ENCODE data around the gene OLFML2B. TPM values are rescaled to one million over a fixed set of nuclear protein-coding genes. Genes with fewer than 3 reads are reported as not detected.

The OLFML2B gene
- total and polyA plus RNA-seq, 2 of the 4 experiments (the other 2 are of a cell fraction) = 0.36 to 0.74 TPM

DNA sequence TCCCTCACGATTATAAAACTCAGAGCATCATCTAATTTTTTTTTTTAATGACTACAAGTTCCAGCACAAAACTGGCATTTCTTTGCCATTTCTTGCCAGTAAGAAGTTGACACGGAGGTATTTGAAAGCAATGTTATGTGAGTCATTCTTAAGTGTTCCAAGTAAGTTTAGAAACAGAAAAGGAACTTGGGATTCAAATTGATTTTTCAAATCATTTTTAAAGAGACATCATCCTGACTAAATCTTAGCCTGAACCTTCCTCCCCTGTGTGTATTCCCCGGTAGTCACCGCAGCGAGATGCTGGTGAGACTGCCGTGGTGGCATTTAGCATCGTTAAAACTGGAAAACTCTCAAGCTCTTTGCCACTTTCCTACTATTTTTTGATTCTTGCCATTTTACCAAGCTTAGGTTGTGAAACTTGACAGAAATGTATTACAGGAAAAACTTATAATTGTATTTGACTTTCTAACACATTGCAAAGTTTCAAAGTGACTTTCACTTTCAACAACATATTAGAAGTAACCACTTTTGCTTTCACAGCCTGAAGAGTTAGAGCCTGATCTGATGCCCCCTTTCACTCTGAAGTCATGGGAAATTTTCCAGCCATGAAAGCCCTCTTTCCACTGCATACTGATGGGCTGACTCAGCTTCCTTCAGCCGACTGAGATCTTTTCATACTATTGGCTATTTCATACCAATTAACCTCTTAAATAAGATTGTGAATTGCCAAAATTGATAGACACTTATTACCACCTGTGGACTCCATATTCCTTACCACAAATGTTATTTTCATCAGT, 61.4 kb downstream of the OLFML2B start:
- Histone ChIP-seq H3K4me2 (ENCODE audit: low read depth, low read length) (peak overlapping the region; percentile 97), H3K27ac (ENCODE audit: insufficient read depth, low read length) (peak overlapping the region; percentile 90), H4K8ac (ENCODE audit: low read depth in 2 of 2, low read length in 2 of 2) (peak overlapping the region; percentile 58 to 96), H3K4ac (ENCODE audit: low read depth, low read length) (peak overlapping the region; percentile 96), H2AK9ac (replicated peaks; ENCODE audit: low read depth, low read length, poor library complexity) (peak overlapping the region; percentile 59), H2BK120ac (ENCODE audit: low read depth, low read length) (peak overlapping the region; percentile 95), H3K9ac (ENCODE audit: low read depth, low read length) (peak overlapping the region; percentile 64), H3K36me3 (ENCODE audit: control insufficient read depth, insufficient read depth, low read length) (no peaks in the 10 kb centered on the region; the same call in 1 of the 2 replicates), H2BK20ac (ENCODE audit: low read depth, low read length) (peak overlapping the region; percentile 96), H3K56ac (ENCODE audit: extremely low read depth, insufficient read depth, low read length) (peak overlapping the region; percentile 80), H2AK5ac (ENCODE audit: low read depth, low read length) (peak overlapping the region; percentile 72), H2AFZ (replicated peaks; ENCODE audit: low read length, poor library complexity) (no peak overlapping the region), H4K5ac (ENCODE audit: low read depth, low read length) (peak overlapping the region; percentile 94), H3K14ac (replicated peaks; ENCODE audit: low read depth, low read length) (peak overlapping the region; percentile 83), H3K4me3 (ENCODE audit: insufficient read depth, low read depth, low read length) (peak overlapping the region; percentile 42), H3K23ac (ENCODE audit: low read depth, low read length) (peak overlapping the region; percentile 92; the same call in 1 of the 2 replicates), H3K9me1 (ENCODE audit: insufficient read depth, low read length) (0 out of 2 replicates have a peak, but pooled peaks cover 3% of the 10 kb centered on the region), H2BK15ac (ENCODE audit: low read depth, low read length) (peak overlapping the region; percentile 88; the same call in 1 of the 3 replicates), H3K9me3 (ENCODE audit: control insufficient read depth, insufficient read depth, low read length) (no peaks in the 10 kb centered on the region), H3K18ac (ENCODE audit: low read depth, low read length) (peak overlapping the region; percentile 99), H2BK5ac (ENCODE audit: low read depth, low read length, poor library complexity, severe bottlenecking) (peak overlapping the region; percentile 87), H3K27me3 (ENCODE audit: control insufficient read depth, insufficient read depth, low read length) (no peaks in the 10 kb centered on the region), H4K20me1 (ENCODE audit: insufficient read depth, low read length) (no peaks in the 10 kb centered on the region), H3K4me1 (ENCODE audit: control insufficient read depth, insufficient read depth, low read length) (peaks cover 9% of the 10 kb centered on the region), H3K79me1 (ENCODE audit: low read depth in 1 of 2, low read length in 2 of 2) (peaks cover 3 to 4% of the 10 kb centered on the region in 2 experiments; a peak in 1 of 4 replicates), H4K91ac (ENCODE audit: insufficient read depth, low read depth, low read length) (peak overlapping the region; percentile 93)
- WGBS, 2 experiments (ENCODE audit: extremely low coverage in 2 of 2, insufficient read length in 1 of 2) = no CpG with 5 or more reads among the region's 8 CpGs
- ATAC-seq (ENCODE audit: low read depth) (peak; percentile 86), DNase-seq (peak; percentile 87)
- ChIA-PET POLR2A (ENCODE audit: unreplicated experiment) (no interaction called here), CTCF (interaction anchor here (0.6 to 1.8 kb wide), 4 partner anchors 9 to 224 kb away, joined by 3 to 6 read pairs (median 4); no protein-coding TSS in a partner anchor)
- no TSS peak for BruUV-seq (replicated peaks)
- intact Hi-C loops (cut with micrococcal nuclease) (loop anchor here (2.0 kb wide), 1 partner anchor 169 kb away; no protein-coding TSS in a partner anchor), dilution Hi-C loops (cut with HindIII; ENCODE audit: low sequenced_read_pairs, unreplicated experiment) (no loop called here), in situ Hi-C loops (cut with MboI; ENCODE audit: low sequenced_read_pairs) (no loop called here)
- TF ChIP-seq SMC3 (IDR thresholded peaks at IDR 0.05; ENCODE audit: low read depth, low read length) = no peak
- peak; percentile 57; the same call in 1 of the 2 replicates for TF ChIP-seq MAFK (IDR thresholded peaks at IDR 0.05; ENCODE audit: low read depth, low read length)
- TF ChIP-seq FOS (IDR thresholded peaks at IDR 0.05; ENCODE audit: low read depth, low read length) = peak; percentile 47; the same call in 1 of the 2 replicates
- TF ChIP-seq NFE2L2 (IDR thresholded peaks at IDR 0.05; ENCODE audit: low read depth, low read length) = 0 out of 2 replicates have a peak, but pooled peaks have one; percentile 16
- TF ChIP-seq MXI1 (IDR thresholded peaks at IDR 0.05; ENCODE audit: borderline replicate concordance, low read depth, low read length) = no peak
- TF ChIP-seq MAZ (IDR thresholded peaks at IDR 0.05; ENCODE audit: borderline replicate concordance, low read depth, low read length) = no peak

Data from IMR-90 (cell line).